Heart left ventricle (tissue), 16 donors: ENCODE results near the gene SLC35E3. TPM values are rescaled to one million over a fixed set of nuclear protein-coding genes. Genes with fewer than 3 reads are reported as not detected.

Source experiments
- ATAC-seq, 4 donors: fragments of 200-7000 bp; cut with Tn5 transposase; one replicate each; pipeline ENCODE4 v1.9.1; 2020 to 2022; ENCODE audit warnings: moderate library complexity in 4 of 4, mild to moderate bottlenecking in 3 of 4, moderate number of reproducible peaks in 1 of 4
- DNase-seq, 5 donors: peaks; one replicate each; pipeline ENCODE4 v3.0.0-alpha.2; 2020
- H3K27ac ChIP-seq, 12 donors: fragments of 200-600 bp; sonication (generic) in 4 of 12; one replicate each; pipeline versions ENCODE4 v1.5.0 to v1.8.0; 2016 to 2022; ENCODE audit warnings: mild to moderate bottlenecking in 2 of 12
- H3K27me3 ChIP-seq, 9 donors: fragments of 200-600 bp; sonication (generic) in 2 of 9; one replicate each; pipeline versions ENCODE4 v1.5.1 to v1.8.0; 2016 to 2022; ENCODE audit warnings: mild to moderate bottlenecking in 3 of 9
- H3K36me3 ChIP-seq, 9 donors: fragments of 200-600 bp; sonication (generic) in 2 of 9; one replicate each; pipeline versions ENCODE4 v1.5.0 to v1.8.0; 2018 to 2022; ENCODE audit warnings: mild to moderate bottlenecking in 2 of 9
- H3K4me1 ChIP-seq, 12 donors: fragments of 200-600 bp; sonication (generic) in 4 of 12; one replicate each; pipeline versions ENCODE4 v1.5.0 to v1.8.0; 2016 to 2022; ENCODE audit warnings: mild to moderate bottlenecking in 3 of 12
- H3K4me3 ChIP-seq, 12 donors: fragments of 200-600 bp; sonication (generic) in 4 of 12; one replicate each; pipeline versions ENCODE4 v1.5.0 to v1.8.0; 2017 to 2022; ENCODE audit warnings: mild to moderate bottlenecking in 9 of 12, moderate library complexity in 4 of 12
- H3K9me3 ChIP-seq, 12 donors: fragments of 200-600 bp; sonication (generic) in 4 of 12; one replicate each; pipeline versions ENCODE4 v1.5.0 to v1.8.0; 2016 to 2022; ENCODE audit warnings: mild to moderate bottlenecking in 1 of 12
- POLR2A ChIP-seq, 2 donors: fragments of 450-650 bp; IDR thresholded peaks; one replicate each; pipeline ENCODE4 v1.6.1; 2017; ENCODE audit warnings: antibody characterized with exemption in 2 of 2, mild to moderate bottlenecking in 2 of 2, moderate library complexity in 2 of 2
- WGBS, 4 donors: extraction: QIAGEN DNeasy Blood & Tissue Kit in 2 of 4; methylation state at CpG; one replicate each; pipeline versions ENCODE4 v1.1.5 to v1.1.7; 2013 to 2018; 5-methylcytosine and 5-hydroxymethylcytosine counted together
- intact Hi-C, 10 donors: fragments of 100-400 bp; cut with DNase I; formaldehyde crosslinking; loops; one replicate each; pipeline versions ENCODE4 v1.11.1 to v1.14.2; 2022
- polyA plus RNA-seq, 2 donors: library from polyadenylated mRNA; stranded (reverse); fragments of 200-250 nt; gene quantifications; one replicate each; pipeline ENCODE4 v1.2.3, GENCODE V29; 2013
- total RNA-seq, 9 donors: library from RNA; depleted of rRNA in 2 of 9; stranded (reverse); fragments of >200 nt in 2 of 9; fragmentation: NEBNext Ultra II Directional in 3 of 9; extraction: Animal tissue kit (Norgen Biotek cat#: 25700) in 3 of 9; gene quantifications; one replicate each; pipeline versions ENCODE4 v1.1.0 to v1.2.4, GENCODE V29; 2016 to 2023
- TF ChIP-seq, protein P1 (sequence below), 12 donors: fragments of 200-600 bp; sonication (generic) in 4 of 12; IDR thresholded peaks; one replicate each; pipeline versions ENCODE4 v1.5.0 to v1.8.0; 2018 to 2022; ENCODE audit warnings: antibody characterized with exemption in 12 of 12, mild to moderate bottlenecking in 5 of 12
- donor health status: ischemic (EF 13 %, LVEDD 7.1; RV severe dilation, severe dysfunction).
- donor health status: healthy with polysubstance abuse.
- donor health status: DM: no; HTN: yes; CAD: no.
- donor health status: DM: no; HTN: no; CAD: no.
- donor health status: ischemic (EF 25% LVEDD 6.9; RV normal size, moderate dysfunction).
- donor health status: ischemic (EF 25% LVEDD 5.7; RV mildly dilated, moderate dysfunction).
- donor health status: healthy.
- donor health status: DM: yes; HTN: yes; CAD: no.
- donor health status: ischemic (EF 35%, LVEDD 5.7; RV mildly dilated, moderate dysfunction).
- donor health status: nonischemic (EF 11% LVEDD 7.7; RV severe dilation, severe dysfunction).
- donor health status: DM: yes; HTN: yes; CAD: no.
- donor health status: PGD.
- donor health status: ischemic (EF 29% LVEDD 5.4; RV normal size, mild dysfunction).
- donor health status: nonischemic (EF 23%, LVEDD 6.1; RV moderate dilation, normal function).

SLC35E3 gene
- total and polyA plus RNA-seq, 11 donors: 2.6 to 8.6 (median 5.4) TPM

- DNase-seq (no peak), ATAC-seq (no peak)
- intact Hi-C loops: no loop called here
- Histone ChIP-seq H3K9me3 (no peaks in the 10 kb centered on the region), H3K27ac (no peak overlapping the region), H3K27me3 (no peaks in the 10 kb centered on the region), H3K4me3 (no peak overlapping the region), H3K36me3 (peaks cover 0 to 100% (median 100%) of the 10 kb centered on the region in 9 donors), H3K4me1 (peaks cover 0 to 15% (median 3%) of the 10 kb centered on the region in 12 donors)
- 94 to 96% (median 95%) methylated on average over 6 of the region's 6 CpGs for WGBS, 4 donors
- no peak for TF ChIP-seq POLR2A (IDR thresholded peaks at IDR 0.05)
- TF ChIP-seq, protein P1, sequence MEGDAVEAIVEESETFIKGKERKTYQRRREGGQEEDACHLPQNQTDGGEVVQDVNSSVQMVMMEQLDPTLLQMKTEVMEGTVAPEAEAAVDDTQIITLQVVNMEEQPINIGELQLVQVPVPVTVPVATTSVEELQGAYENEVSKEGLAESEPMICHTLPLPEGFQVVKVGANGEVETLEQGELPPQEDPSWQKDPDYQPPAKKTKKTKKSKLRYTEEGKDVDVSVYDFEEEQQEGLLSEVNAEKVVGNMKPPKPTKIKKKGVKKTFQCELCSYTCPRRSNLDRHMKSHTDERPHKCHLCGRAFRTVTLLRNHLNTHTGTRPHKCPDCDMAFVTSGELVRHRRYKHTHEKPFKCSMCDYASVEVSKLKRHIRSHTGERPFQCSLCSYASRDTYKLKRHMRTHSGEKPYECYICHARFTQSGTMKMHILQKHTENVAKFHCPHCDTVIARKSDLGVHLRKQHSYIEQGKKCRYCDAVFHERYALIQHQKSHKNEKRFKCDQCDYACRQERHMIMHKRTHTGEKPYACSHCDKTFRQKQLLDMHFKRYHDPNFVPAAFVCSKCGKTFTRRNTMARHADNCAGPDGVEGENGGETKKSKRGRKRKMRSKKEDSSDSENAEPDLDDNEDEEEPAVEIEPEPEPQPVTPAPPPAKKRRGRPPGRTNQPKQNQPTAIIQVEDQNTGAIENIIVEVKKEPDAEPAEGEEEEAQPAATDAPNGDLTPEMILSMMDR (IDR thresholded peaks at IDR 0.05): no peak
Observed at GRCh38 chr12:68821357-68822188, 75.6 kb downstream of the SLC35E3 start.

- WGBS, 4 donors: 43 to 49% (median 45%) methylated on average over 3 of the region's 3 CpGs
- Histone ChIP-seq H3K36me3 (peaks cover 0 to 100% (median 100%) of the 10 kb centered on the region in 9 donors), H3K4me1 (peaks cover 0 to 15% (median 3%) of the 10 kb centered on the region in 12 donors), H3K27ac (no peak overlapping the region), H3K27me3 (no peaks in the 10 kb centered on the region), H3K9me3 (no peaks in the 10 kb centered on the region), H3K4me3 (no peak overlapping the region)
- TF ChIP-seq, protein P1 (IDR thresholded peaks at IDR 0.05): no peak
- no peak for TF ChIP-seq POLR2A (IDR thresholded peaks at IDR 0.05)
- ATAC-seq (no peak), DNase-seq (no peak)
- intact Hi-C loops: no loop called here
Observed at GRCh38 chr12:68823696-68824095, 77.7 kb downstream of the SLC35E3 start.

- Histone ChIP-seq H3K27me3 (no peaks in the 10 kb centered on the region), H3K9me3 (no peaks in the 10 kb centered on the region), H3K4me3 (no peak overlapping the region), H3K27ac (no peak overlapping the region), H3K36me3 (peaks cover 0 to 100% (median 100%) of the 10 kb centered on the region in 9 donors), H3K4me1 (peaks cover 0 to 15% (median 3%) of the 10 kb centered on the region in 12 donors)
- no peak for TF ChIP-seq POLR2A (IDR thresholded peaks at IDR 0.05)
- TF ChIP-seq, protein P1 (IDR thresholded peaks at IDR 0.05): no peak
- intact Hi-C loops: no loop called here
- DNase-seq (no peak), ATAC-seq (no peak)
- 93 to 96% (median 94%) methylated on average over 5 of the region's 5 CpGs for whole genome bisulfite sequencing, 4 donors
Observed at GRCh38 chr12:68824131-68824530, 78.2 kb downstream of the SLC35E3 start.

GRCh38 chr12:68824597-68825250 is 78.7 kb downstream of the SLC35E3 start:
- no peak for DNase-seq
- Histone ChIP-seq H3K27me3 (no peaks in the 10 kb centered on the region), H3K4me1 (peaks cover 0 to 15% (median 2%) of the 10 kb centered on the region in 12 donors), H3K27ac (no peak overlapping the region), H3K4me3 (no peak overlapping the region), H3K36me3 (peaks cover 0 to 100% (median 100%) of the 10 kb centered on the region in 9 donors), H3K9me3 (no peaks in the 10 kb centered on the region)
- intact Hi-C loops: no loop called here
- ATAC-seq: no peak
- WGBS, 4 donors: 93 to 97% (median 95%) methylated on average over 16 of the region's 16 CpGs
- no peak for TF ChIP-seq POLR2A (IDR thresholded peaks at IDR 0.05)
